Chondrocyte (in vitro differentiated cells): Measurements from ENCODE around the gene BEND5. TPM values are rescaled to one million over a fixed set of nuclear protein-coding genes. Genes with fewer than 3 reads are reported as not detected.

ENCODE experiments used
- DNase-seq: peaks from one replicate; pipeline ENCODE4 v3.0.0; 2021; ENCODE audit warnings: mixed read lengths, low spot score
- H3K27ac Mint-ChIP-seq: one replicate; pipeline ENCODE4 v1.8.0; 2021; ENCODE audit warnings: mild to moderate bottlenecking, moderate library complexity, mixed read lengths; ENCODE audit not compliant: unreplicated experiment
- H3K27me3 Mint-ChIP-seq: 2 replicates; pipeline ENCODE4 v1.8.0; 2021; ENCODE audit warnings: low read depth, mixed read lengths
- H3K36me3 Mint-ChIP-seq: 2 replicates; pipeline ENCODE4 v1.8.0; 2021; ENCODE audit warnings: low read depth, mixed read lengths
- H3K4me1 Mint-ChIP-seq: 2 replicates; pipeline ENCODE4 v1.8.0; 2021; ENCODE audit warnings: low read depth, mild to moderate bottlenecking, mixed read lengths
- H3K4me3 Mint-ChIP-seq: one replicate; pipeline ENCODE4 v1.8.0; 2021; ENCODE audit warnings: mild to moderate bottlenecking, moderate library complexity, mixed read lengths; ENCODE audit not compliant: unreplicated experiment
- H3K9me3 Mint-ChIP-seq: 2 replicates; pipeline ENCODE4 v1.8.0; 2021; ENCODE audit warnings: low read depth, mixed read lengths
- CTCF ChIP-seq: fragments of 200-600 bp; sonication (generic); IDR thresholded peaks from 2 replicates; pipeline ENCODE4 v1.5.0; 2021; ENCODE audit warnings: antibody characterized with exemption, mild to moderate bottlenecking, moderate library complexity
- total RNA-seq: library from RNA; stranded (reverse); gene quantifications from 3 replicates; pipeline ENCODE4 v1.2.1, GENCODE V29; 2021

The BEND5 gene
- total RNA-seq, 1 donor from 2014 or later = 4.2 TPM

- no peaks in the 10 kb centered on the region for H3K4me1 Mint-ChIP-seq
- DNase-seq = no peak
- H3K27me3 Mint-ChIP-seq = peaks cover 3% of the 10 kb centered on the region
- no peak overlapping the region for H3K4me3 Mint-ChIP-seq
- no peaks in the 10 kb centered on the region for H3K9me3 Mint-ChIP-seq
- peaks cover 1% of the 10 kb centered on the region for H3K36me3 Mint-ChIP-seq
- H3K27ac Mint-ChIP-seq = no peak overlapping the region
- TF ChIP-seq CTCF = no peak
Measured at GRCh38 chr1:48728584-48728983, 48.1 kb downstream of the BEND5 start.

- Mint-ChIP-seq H3K4me1 (no peaks in the 10 kb centered on the region), H3K27me3 (peaks cover 11% of the 10 kb centered on the region), H3K9me3 (no peaks in the 10 kb centered on the region), H3K36me3 (peaks cover 1% of the 10 kb centered on the region), H3K27ac (no peak overlapping the region), H3K4me3 (no peak overlapping the region)
- DNase-seq = no peak
- no peak for TF ChIP-seq CTCF
Measured at GRCh38 chr1:48726557-48727215, 50.0 kb downstream of the BEND5 start.

- Mint-ChIP-seq H3K9me3 (no peaks in the 10 kb centered on the region), H3K27me3 (peaks cover 12% of the 10 kb centered on the region), H3K36me3 (peaks cover 1% of the 10 kb centered on the region), H3K4me1 (no peaks in the 10 kb centered on the region), H3K27ac (no peak overlapping the region), H3K4me3 (no peak overlapping the region)
- TF ChIP-seq CTCF = no peak
- DNase-seq = no peak
Measured at GRCh38 chr1:48726139-48726538, 50.6 kb downstream of the BEND5 start.

- no peak for TF ChIP-seq CTCF
- no peak for DNase-seq
- H3K4me3 Mint-ChIP-seq = no peak overlapping the region
- no peak overlapping the region for H3K27ac Mint-ChIP-seq
- no peaks in the 10 kb centered on the region for H3K9me3 Mint-ChIP-seq
- no peaks in the 10 kb centered on the region for H3K4me1 Mint-ChIP-seq
- H3K36me3 Mint-ChIP-seq = peaks cover 1% of the 10 kb centered on the region
- H3K27me3 Mint-ChIP-seq = peaks cover 14% of the 10 kb centered on the region
Measured at GRCh38 chr1:48725341-48726046, 51.2 kb downstream of the BEND5 start.

- H3K27me3 Mint-ChIP-seq = peaks cover 18% of the 10 kb centered on the region
- no peak overlapping the region for H3K4me3 Mint-ChIP-seq
- H3K27ac Mint-ChIP-seq = no peak overlapping the region
- H3K9me3 Mint-ChIP-seq = no peaks in the 10 kb centered on the region
- TF ChIP-seq CTCF = no peak
- no peaks in the 10 kb centered on the region for H3K4me1 Mint-ChIP-seq
- DNase-seq = no peak
- H3K36me3 Mint-ChIP-seq = no peaks in the 10 kb centered on the region
Measured at GRCh38 chr1:48720929-48721328, 55.8 kb downstream of the BEND5 start.
